Femur (tissue), 1 donor: ENCODE data around the gene PIGC.
"Not testable (repeated sequence)": the region's sequence is repeated elsewhere in the genome, so short reads cannot be mapped to it uniquely, and the experiment has no call there.

Experiments
- DNase-seq: peaks from one replicate; pipeline ENCODE4 v3.0.0-alpha.2; 2017

PIGC gene

GRCh38 chr1:172465617-172466016, 21.7 kb upstream of the PIGC start:
- no peak for DNase-seq

- DNase-seq = no peak
These were observed 17.0 kb upstream of the PIGC start for GRCh38 chr1:172460887-172461315.

- no peak for DNase-seq
These were observed 16.3 kb upstream of the PIGC start for GRCh38 chr1:172460177-172460576.

GRCh38 chr1:172457479-172458130, 13.7 kb upstream of the PIGC start:
- DNase-seq = no peak

- no peak for DNase-seq
These were observed 12.5 kb upstream of the PIGC start for GRCh38 chr1:172456344-172456769.

GRCh38 chr1:172455451-172455850, 11.6 kb upstream of the PIGC start:
- no peak for DNase-seq

GRCh38 chr1:172453607-172454006, 9.7 kb upstream of the PIGC start:
- no peak for DNase-seq

- no peak for DNase-seq
These were observed 9.3 kb upstream of the PIGC start for GRCh38 chr1:172453153-172453545.

GRCh38 chr1:172452536-172453152, 8.8 kb upstream of the PIGC start:
- no peak for DNase-seq

GRCh38 chr1:172451002-172451443, 7.2 kb upstream of the PIGC start:
- DNase-seq = no peak

- no peak for DNase-seq
These were observed 6.6 kb upstream of the PIGC start for GRCh38 chr1:172450524-172450885.

GRCh38 chr1:172449585-172450523, 6.0 kb upstream of the PIGC start:
- DNase-seq = peak; percentile 75

GRCh38 chr1:172448995-172449584, 5.2 kb upstream of the PIGC start:
- DNase-seq = no peak

GRCh38 chr1:172447641-172448040, 3.8 kb upstream of the PIGC start:
- no peak for DNase-seq

- DNase-seq = no peak
These were observed 2.7 kb upstream of the PIGC start for GRCh38 chr1:172446547-172446946.

GRCh38 chr1:172442843-172443565, 865 bp downstream of the PIGC start:
- no peak for DNase-seq

- no peak for DNase-seq
These were observed 1.5 kb downstream of the PIGC start for GRCh38 chr1:172442404-172442803.

- DNase-seq = not testable (repeated sequence)
These were observed 6.7 kb downstream of the PIGC start for GRCh38 chr1:172437183-172437582.

GRCh38 chr1:172431721-172432192, 12.1 kb downstream of the PIGC start:
- DNase-seq = no peak

GRCh38 chr1:172431204-172431603, 12.7 kb downstream of the PIGC start:
- no peak for DNase-seq

- DNase-seq = no peak
These were observed 13.8 kb downstream of the PIGC start for GRCh38 chr1:172430128-172430454.

GRCh38 chr1:172429331-172430127, 14.3 kb downstream of the PIGC start:
- peak; percentile 54 for DNase-seq
